ENCODE results near the gene KRTAP9-2.
"Not testable (repeated sequence)": the region's sequence is repeated elsewhere in the genome, so short reads cannot be mapped to it uniquely, and the experiment has no call there.

Gene KRTAP9-2

DNA sequence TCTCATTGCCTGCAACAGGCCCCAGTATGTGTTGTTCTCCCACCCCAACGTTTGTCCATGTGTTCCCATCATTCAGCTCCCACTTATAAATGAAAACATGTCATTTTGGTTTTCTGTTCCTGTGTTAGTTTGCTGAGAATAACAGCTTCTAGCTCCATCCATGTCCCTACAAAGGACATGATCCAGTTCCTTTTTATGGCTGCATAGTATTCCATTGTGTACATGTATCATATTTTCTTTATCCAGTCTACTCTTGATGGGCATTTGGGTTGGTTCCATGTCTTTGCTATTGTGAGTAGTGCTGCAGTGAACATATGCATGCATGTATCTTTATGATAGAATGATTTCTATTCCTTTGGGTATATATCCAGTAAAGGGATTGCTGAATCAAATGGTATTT lies 10.8 kb upstream of the KRTAP9-2 start:
- no peak for FAIRE-seq
- DNase-seq (ENCODE audit: insufficient read length, low spot score): no peak

DNA sequence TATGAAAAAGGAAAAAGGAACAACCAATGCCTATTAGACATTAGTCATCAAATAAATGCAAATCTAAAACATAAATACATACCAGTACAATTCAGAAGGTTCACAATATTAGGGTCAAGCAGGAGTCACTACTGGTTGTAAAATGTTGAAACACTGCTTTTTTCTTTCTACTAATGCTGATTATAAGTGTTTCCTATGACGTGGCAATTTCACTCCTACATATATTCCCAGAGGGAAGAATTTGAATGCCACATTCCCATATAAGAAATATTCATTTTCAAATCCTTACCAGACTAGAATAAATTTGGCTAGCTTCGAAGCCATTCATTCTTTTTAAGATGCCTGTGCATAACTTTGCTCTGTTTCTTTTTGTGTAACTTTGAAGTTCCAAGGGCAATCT lies 2.6 kb upstream of the KRTAP9-2 start:
- FAIRE-seq: no peak
- TF ChIP-seq, protein P1, sequence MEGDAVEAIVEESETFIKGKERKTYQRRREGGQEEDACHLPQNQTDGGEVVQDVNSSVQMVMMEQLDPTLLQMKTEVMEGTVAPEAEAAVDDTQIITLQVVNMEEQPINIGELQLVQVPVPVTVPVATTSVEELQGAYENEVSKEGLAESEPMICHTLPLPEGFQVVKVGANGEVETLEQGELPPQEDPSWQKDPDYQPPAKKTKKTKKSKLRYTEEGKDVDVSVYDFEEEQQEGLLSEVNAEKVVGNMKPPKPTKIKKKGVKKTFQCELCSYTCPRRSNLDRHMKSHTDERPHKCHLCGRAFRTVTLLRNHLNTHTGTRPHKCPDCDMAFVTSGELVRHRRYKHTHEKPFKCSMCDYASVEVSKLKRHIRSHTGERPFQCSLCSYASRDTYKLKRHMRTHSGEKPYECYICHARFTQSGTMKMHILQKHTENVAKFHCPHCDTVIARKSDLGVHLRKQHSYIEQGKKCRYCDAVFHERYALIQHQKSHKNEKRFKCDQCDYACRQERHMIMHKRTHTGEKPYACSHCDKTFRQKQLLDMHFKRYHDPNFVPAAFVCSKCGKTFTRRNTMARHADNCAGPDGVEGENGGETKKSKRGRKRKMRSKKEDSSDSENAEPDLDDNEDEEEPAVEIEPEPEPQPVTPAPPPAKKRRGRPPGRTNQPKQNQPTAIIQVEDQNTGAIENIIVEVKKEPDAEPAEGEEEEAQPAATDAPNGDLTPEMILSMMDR (IDR thresholded peaks at IDR 0.05; ENCODE audit: insufficient read depth, missing control alignments): no peak

More for the DNA sequence above, 10.8 kb upstream of the KRTAP9-2 start:
- TF ChIP-seq, protein P1 (IDR thresholded peaks at IDR 0.05; ENCODE audit: insufficient read depth, missing control alignments): no peak

DNA sequence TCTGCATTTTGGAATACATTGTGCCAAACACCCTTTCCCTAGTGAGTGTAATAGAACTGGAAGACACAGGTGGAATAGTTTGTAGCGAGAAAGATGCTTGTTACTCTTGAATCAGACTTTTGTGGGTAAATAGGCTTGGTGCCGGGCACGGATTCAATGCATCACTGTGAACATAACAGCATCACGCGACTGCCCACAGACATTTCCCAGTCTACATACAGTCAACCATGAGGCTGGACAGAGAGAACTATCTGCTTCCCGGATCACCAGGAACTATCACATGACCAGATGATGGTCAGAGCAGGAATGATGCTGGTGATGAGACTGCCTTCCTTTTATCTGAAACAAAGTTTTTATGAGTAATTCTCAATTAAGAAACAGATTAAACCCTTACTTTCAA lies 397 bp upstream of the KRTAP9-2 start:
- FAIRE-seq (no peak), DNase-seq (ENCODE audit: insufficient read length, low spot score) (no peak)
- TF ChIP-seq, protein P1 (IDR thresholded peaks at IDR 0.05; ENCODE audit: insufficient read depth, missing control alignments): no peak

More for the DNA sequence above, 2.6 kb upstream of the KRTAP9-2 start:
- no peak for DNase-seq (ENCODE audit: insufficient read length, low spot score)

DNA sequence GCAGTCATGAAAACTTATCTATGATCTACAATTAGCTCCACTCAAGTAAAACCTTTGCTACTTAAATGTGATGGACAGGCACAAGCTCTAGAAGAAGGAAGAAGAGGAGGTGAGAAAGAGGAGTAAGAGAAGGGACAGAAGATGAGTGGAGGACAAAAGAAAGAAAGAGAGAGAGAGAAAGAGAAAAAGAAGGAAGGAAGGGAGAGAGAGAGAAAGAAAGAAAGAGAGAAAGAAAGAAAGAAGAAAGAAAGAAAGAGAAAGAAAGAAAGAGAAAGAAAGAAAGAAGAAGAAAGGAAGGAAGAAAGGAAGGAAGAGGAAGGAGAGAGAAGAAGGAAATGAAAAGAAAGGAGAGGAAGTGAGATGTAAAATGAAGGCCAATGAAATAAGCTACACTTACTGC lies 3.6 kb downstream of the KRTAP9-2 start:
- DNase-seq (ENCODE audit: insufficient read length, low spot score) (no peak), FAIRE-seq (no peak)
- TF ChIP-seq, protein P1 (IDR thresholded peaks at IDR 0.05; ENCODE audit: insufficient read depth, missing control alignments): no peak

GRCh38 chr17:41231731-41232130 lies 5.3 kb downstream of the KRTAP9-2 start:
- DNase-seq (ENCODE audit: insufficient read length, low spot score) (no peak), FAIRE-seq (no peak)
- TF ChIP-seq, protein P1 (IDR thresholded peaks at IDR 0.05; ENCODE audit: insufficient read depth, missing control alignments): no peak

GRCh38 chr17:41232399-41233105 lies 6.1 kb downstream of the KRTAP9-2 start, which contains the start of gene KRTAP9-3:
KRTAP9-3 (plus strand) TSS chr17:41232449; CDS start chr17:41232502, 53 bp downstream.
- DNase-seq (ENCODE audit: insufficient read length, low spot score); FAIRE-seq: not testable (repeated sequence)

- not testable (repeated sequence) for FAIRE-seq
Measured at GRCh38 chr17:41237116-41237515, 10.7 kb downstream of the KRTAP9-2 start.

DNA sequence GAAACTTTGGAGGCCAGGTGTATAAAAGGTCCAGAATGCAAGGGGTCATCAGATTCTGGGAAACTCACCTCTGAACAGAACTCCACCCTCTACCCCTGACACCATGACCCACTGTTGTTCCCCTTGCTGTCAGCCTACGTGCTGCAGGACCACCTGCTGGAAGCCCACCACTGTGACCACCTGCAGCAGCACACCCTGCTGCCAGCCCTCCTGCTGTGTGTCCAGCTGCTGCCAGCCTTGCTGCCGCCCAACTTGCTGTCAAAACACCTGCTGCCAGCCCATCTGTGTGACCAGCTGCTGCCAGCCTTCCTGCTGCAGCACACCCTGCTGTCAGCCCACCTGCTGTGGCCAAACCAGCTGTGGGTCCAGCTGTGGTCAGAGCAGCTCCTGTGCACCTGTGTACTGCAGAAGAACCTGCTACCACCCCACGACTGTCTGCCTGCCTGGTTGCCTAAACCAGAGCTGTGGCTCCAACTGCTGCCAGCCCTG lies 11.5 kb downstream of the KRTAP9-2 start, which contains the start of gene KRTAP9-8:
Gene KRTAP9-8, plus strand, starts transcription at position 51 of the 489 bp plus-strand sequence. Its CDS starts 53 bp downstream, at position 104.
- not testable (repeated sequence) for FAIRE-seq; DNase-seq (ENCODE audit: insufficient read length, low spot score)

More at GRCh38 chr17:41237116-41237515, 10.7 kb downstream of the KRTAP9-2 start:
- not testable (repeated sequence) for DNase-seq (ENCODE audit: insufficient read length, low spot score)

DNA sequence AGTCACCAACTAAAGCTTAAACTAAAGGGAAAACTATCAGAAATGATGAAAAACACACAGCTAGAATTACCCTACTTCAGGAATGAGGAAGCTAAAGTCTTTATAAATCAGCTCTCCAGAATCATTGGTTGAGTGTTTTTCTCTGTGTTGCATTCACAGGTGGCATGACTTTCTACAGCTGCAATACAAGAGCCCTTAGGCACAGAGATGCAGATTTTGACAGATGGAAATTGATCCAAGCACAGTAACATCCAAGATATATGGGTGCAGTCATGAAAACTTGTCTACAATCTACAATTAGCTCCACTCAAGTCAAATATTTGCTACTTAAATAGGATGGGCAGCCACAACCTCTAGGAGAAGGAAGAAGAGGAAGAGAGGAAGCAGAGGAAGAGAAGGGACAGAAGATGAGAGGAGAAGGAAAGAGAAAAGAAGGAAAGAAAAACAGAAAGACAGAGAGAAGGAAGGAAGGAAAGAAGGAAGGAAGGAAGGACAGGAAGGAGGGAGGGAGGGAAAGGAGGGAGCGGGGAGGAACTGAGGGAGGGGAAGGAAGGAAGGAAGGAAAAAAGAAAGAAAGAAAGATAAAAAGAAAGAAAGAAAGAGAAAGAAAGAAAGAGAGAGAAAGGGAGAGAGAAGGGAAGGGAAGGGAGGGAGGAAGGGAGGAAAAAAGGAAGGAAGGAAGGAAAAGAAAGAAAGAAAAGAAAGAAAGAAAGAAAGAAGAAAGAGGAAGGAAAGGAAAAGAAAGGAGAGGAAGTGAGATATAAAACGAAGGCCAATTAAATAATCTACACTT lies 20.7 kb downstream of the KRTAP9-2 start:
- FAIRE-seq; DNase-seq (ENCODE audit: insufficient read length, low spot score): not testable (repeated sequence)

- not testable (repeated sequence) for DNase-seq (ENCODE audit: insufficient read length, low spot score); FAIRE-seq
Measured at GRCh38 chr17:41249637-41250240, 23.3 kb downstream of the KRTAP9-2 start, which contains the start of gene KRTAP9-4. KRTAP9-4 (plus strand) TSS chr17:41249687; CDS start chr17:41249721, 34 bp downstream.

Data from D721Med (cell line).